Astrocyte of the spinal cord (primary cell): ENCODE results near the gene SLC16A10.

Experiments
- DNase-seq: peaks from one replicate; pipeline ENCODE4 v3.0.0; 2011; ENCODE audit warnings: low read depth, low spot score
- H3K4me3 ChIP-seq: 2 replicates; pipeline ENCODE4 v1.5.1; 2011; ENCODE audit warnings: low read depth, mild to moderate bottlenecking, low read length, moderate library complexity
- in situ Hi-C: cut with HindIII; loops from 2 replicates; pipeline ENCODE4 v1.10.0; 2017; ENCODE audit warnings: low sequenced_read_pairs
- TF ChIP-seq, protein P1 (sequence below): IDR thresholded peaks from 2 replicates; pipeline ENCODE4 v1.5.1; 2012; ENCODE audit warnings: low read depth, mild to moderate bottlenecking, low read length, inconsistent platforms

Gene SLC16A10

DNA sequence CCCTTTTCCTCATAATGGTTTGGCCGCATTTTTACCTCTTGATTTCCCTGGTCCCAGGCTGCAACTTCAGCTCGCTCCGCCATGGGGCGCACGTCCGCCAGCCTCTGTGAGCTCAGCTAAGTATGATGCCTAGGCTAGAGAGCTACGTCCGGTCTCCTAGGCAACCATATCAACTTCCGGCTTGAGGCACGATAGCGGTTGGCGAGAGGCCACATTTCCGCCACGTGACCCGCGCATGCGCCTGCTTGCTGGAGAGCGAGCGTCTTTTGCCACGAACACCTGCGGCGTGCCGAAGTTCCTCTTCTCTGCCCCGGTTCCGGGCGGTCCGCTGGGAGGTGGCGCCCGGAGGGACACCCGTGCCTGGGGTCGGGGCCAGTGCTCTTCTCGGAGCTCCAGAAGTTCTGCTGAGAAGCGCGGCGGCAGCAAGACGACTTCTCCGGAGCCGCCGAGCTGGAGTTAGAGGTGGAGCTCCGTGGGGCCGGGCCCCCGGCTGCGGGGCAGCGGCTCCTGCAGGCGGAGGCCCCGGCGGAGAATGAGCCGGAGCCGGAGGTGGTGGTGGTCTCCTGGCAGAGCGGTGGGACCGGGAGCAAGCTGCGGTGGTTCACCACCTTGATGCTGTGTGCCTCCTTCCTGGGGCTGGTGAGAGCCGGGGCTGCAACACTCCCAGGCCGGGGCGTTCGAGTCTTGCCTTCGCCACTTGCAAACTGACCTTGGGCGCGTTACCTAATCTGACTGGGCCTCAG lies 172.0 kb downstream of the SLC16A10 start:
- peak; percentile 99 for DNase-seq
- in situ Hi-C loops = no loop called here
- TF ChIP-seq, protein P1, sequence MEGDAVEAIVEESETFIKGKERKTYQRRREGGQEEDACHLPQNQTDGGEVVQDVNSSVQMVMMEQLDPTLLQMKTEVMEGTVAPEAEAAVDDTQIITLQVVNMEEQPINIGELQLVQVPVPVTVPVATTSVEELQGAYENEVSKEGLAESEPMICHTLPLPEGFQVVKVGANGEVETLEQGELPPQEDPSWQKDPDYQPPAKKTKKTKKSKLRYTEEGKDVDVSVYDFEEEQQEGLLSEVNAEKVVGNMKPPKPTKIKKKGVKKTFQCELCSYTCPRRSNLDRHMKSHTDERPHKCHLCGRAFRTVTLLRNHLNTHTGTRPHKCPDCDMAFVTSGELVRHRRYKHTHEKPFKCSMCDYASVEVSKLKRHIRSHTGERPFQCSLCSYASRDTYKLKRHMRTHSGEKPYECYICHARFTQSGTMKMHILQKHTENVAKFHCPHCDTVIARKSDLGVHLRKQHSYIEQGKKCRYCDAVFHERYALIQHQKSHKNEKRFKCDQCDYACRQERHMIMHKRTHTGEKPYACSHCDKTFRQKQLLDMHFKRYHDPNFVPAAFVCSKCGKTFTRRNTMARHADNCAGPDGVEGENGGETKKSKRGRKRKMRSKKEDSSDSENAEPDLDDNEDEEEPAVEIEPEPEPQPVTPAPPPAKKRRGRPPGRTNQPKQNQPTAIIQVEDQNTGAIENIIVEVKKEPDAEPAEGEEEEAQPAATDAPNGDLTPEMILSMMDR = peak; percentile 98
- peak overlapping the region; percentile 83 for H3K4me3 ChIP-seq

DNA sequence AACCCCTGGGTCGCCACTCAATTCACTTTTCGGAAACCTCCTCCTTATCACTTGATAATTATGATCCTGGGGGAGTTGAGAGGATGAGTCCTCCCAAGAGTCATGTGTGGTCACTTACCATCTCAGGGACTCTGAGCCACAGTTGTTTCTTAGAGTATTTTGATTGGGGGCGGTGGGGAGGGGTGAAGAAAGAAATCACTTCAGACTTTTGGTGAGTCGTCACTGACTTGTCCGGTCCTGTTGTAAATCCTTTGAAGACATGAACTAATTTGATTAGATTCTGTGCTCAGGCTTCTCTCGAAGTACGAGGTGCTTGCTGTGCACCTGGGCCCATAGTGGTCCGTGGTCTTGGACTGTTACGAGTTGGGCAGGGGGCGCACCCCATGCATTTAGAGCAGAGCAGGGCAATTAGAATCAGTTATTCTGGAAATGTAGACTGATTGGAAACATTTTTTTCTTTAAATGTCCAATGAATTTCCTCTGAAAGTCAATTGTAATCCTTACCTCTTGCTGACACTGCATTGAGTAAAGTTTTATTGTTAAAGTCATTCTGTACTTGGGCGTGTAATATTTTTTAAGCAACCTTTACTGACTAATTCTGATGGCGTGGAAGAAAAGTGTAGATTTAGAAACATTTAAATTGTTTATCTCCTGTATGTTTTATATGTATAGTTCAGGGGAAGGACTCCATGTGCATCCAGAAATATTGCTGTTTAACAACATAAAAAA lies 173.4 kb downstream of the SLC16A10 start:
- H3K4me3 ChIP-seq = no peak overlapping the region
- in situ Hi-C loops = no loop called here
- TF ChIP-seq, protein P1 = no peak
- no peak for DNase-seq

DNA sequence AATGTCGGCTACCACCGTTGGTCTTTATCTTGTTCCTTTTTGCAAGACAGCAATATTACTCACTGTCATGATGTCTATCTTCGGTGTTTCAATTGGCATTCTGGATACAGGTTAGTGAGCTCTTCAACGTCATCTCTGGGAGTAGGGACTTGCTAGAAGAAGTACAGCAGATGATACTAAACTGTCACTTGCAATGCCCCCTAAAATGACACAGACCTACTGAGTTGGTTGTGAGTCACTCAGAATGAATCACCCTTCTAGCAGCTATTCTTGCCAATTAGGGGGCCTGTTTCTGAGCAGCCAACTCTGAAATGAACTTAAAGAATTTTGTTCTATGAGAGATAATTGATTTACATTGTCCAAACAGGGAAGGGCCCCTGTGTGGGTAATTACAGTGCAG lies 176.5 kb downstream of the SLC16A10 start:
- in situ Hi-C loops = no loop called here
- TF ChIP-seq, protein P1 = no peak
- DNase-seq = peak; percentile 71
- H3K4me3 ChIP-seq = no peak overlapping the region

DNA sequence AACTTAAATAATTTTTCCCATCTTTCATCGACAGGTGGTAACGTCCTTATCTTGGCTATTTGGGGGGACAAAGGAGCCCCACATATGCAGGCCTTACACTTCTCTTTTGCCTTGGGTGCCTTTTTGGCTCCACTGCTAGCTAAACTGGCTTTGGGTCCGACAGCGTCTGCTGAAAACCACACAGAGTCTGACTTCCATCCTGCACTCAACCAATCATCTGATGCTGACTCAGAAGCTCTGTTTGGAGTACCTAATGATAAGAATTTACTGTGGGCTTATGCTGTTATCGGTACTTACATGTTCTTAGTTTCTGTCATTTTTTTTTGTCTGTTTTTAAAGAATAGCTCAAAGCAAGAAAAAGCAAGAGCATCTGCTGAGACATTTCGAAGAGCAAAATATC lies 178.5 kb downstream of the SLC16A10 start:
- H3K4me3 ChIP-seq = no peak overlapping the region
- in situ Hi-C loops = no loop called here
- peak; percentile 17 for DNase-seq
- TF ChIP-seq, protein P1 = no peak

DNA sequence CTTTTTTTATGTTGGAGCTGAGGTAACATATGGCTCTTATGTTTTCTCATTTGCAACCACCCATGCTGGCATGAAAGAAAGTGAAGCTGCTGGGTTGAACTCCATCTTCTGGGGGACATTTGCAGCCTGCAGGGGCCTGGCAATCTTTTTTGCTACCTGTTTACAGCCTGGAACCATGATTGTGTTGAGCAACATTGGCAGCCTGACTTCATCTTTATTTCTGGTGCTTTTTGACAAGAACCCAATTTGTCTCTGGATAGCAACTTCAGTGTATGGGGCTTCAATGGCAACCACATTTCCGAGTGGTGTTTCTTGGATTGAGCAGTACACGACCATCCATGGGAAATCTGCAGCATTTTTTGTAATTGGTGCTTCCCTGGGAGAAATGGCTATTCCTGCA lies 179.0 kb downstream of the SLC16A10 start:
- in situ Hi-C loops = no loop called here
- H3K4me3 ChIP-seq = no peak overlapping the region
- TF ChIP-seq, protein P1 = no peak
- no peak for DNase-seq

DNA sequence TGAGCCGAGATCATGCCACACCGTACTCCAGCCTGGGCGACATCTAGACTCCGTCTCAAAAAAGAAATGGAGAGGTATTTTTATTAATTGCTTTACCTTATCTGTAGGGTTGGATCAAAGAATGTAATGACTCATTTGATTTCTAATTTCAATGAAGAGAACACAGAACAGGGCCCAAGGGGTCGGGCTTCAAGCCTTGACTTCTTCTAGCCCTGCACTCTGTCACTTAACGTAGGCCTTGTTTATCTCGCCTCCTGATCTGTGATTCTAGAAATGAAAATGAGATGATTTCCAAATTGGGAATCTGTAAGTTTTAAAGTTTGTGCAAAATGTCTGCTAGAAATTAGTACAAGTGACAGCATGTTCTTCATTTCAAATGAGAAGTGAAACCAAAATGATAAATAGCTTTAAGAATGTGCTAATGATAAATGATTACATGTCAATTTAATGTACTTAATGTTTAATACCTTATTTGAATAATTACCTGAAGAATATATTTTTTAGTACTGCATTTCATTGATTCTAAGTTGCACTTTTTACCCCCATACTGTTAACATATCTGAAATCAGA lies 180.5 kb downstream of the SLC16A10 start:
- in situ Hi-C loops = no loop called here
- H3K4me3 ChIP-seq = no peak overlapping the region
- TF ChIP-seq, protein P1 = no peak
- DNase-seq = no peak
